ENCODE measurements around the gene BAIAP2. TPM values are rescaled to one million over a fixed set of nuclear protein-coding genes. Genes with fewer than 3 reads are reported as not detected.

The BAIAP2 gene
- total and polyA plus RNA-seq, 2 donors from 2014 or later, result 44.5 to 45.8 TPM

GRCh38 chr17:81137248-81137647 is 102.3 kb downstream of the BAIAP2 start:
- no peak for TF ChIP-seq CTCF (IDR thresholded peaks at IDR 0.05; ENCODE audit: borderline replicate concordance, extremely low read depth, insufficient read depth)
- no peaks in the 10 kb centered on the region for H3K27me3 ChIP-seq (ENCODE audit: control insufficient read depth, insufficient read depth, low read length)
- no peak overlapping the region for H3K27ac ChIP-seq (ENCODE audit: low read depth in 2 of 2, low read length in 2 of 2)
- no peak overlapping the region for H3K9ac ChIP-seq (ENCODE audit: low read length in 3 of 3)
- intact Hi-C loops (cut with DNase I), result no loop called here
- peaks cover 0 to 3% (median 0%) of the 10 kb centered on the region in 3 donors for H3K36me3 ChIP-seq (ENCODE audit: control insufficient read depth in 2 of 3, insufficient read depth in 3 of 3, low read length in 3 of 3)
- FAIRE-seq (no peak), DNase-seq (no peak)
- no peak overlapping the region for H3K4me3 ChIP-seq (ENCODE audit: low read length in 3 of 3)
- no peaks in the 10 kb centered on the region for H3K4me1 ChIP-seq (ENCODE audit: control insufficient read depth in 2 of 3, insufficient read depth in 2 of 3, low read depth in 1 of 3, low read length in 3 of 3)
- H3K9me3 ChIP-seq (ENCODE audit: control insufficient read depth in 2 of 3, insufficient read depth in 1 of 3, low read length in 3 of 3), result no peaks in the 10 kb centered on the region

- Histone ChIP-seq H3K9ac (ENCODE audit: low read length in 3 of 3) (no peak overlapping the region), H3K36me3 (ENCODE audit: control insufficient read depth in 2 of 3, insufficient read depth in 3 of 3, low read length in 3 of 3) (peaks cover 0 to 3% (median 0%) of the 10 kb centered on the region in 3 donors), H3K27me3 (ENCODE audit: control insufficient read depth, insufficient read depth, low read length) (no peaks in the 10 kb centered on the region), H3K27ac (ENCODE audit: low read depth in 2 of 2, low read length in 2 of 2) (no peak overlapping the region), H3K9me3 (ENCODE audit: control insufficient read depth in 2 of 3, insufficient read depth in 1 of 3, low read length in 3 of 3) (no peaks in the 10 kb centered on the region), H3K4me1 (ENCODE audit: control insufficient read depth in 2 of 3, insufficient read depth in 2 of 3, low read depth in 1 of 3, low read length in 3 of 3) (peaks cover 0 to 3% (median 0%) of the 10 kb centered on the region in 3 donors), H3K4me3 (ENCODE audit: low read length in 3 of 3) (no peak overlapping the region)
- DNase-seq, result no peak
- TF ChIP-seq CTCF (IDR thresholded peaks at IDR 0.05; ENCODE audit: borderline replicate concordance, extremely low read depth, insufficient read depth), result no peak
- FAIRE-seq, result no peak
- intact Hi-C loops (cut with DNase I), result no loop called here
These were observed 103.1 kb downstream of the BAIAP2 start for GRCh38 chr17:81138083-81138482.

GRCh38 chr17:81138500-81138899 is 103.5 kb downstream of the BAIAP2 start:
- no peak overlapping the region for H3K4me3 ChIP-seq (ENCODE audit: low read length in 3 of 3)
- no peaks in the 10 kb centered on the region for H3K9me3 ChIP-seq (ENCODE audit: control insufficient read depth in 2 of 3, insufficient read depth in 1 of 3, low read length in 3 of 3)
- peaks cover 0 to 3% (median 0%) of the 10 kb centered on the region in 3 donors for H3K4me1 ChIP-seq (ENCODE audit: control insufficient read depth in 2 of 3, insufficient read depth in 2 of 3, low read depth in 1 of 3, low read length in 3 of 3)
- no peak overlapping the region for H3K9ac ChIP-seq (ENCODE audit: low read length in 3 of 3)
- no peak for FAIRE-seq
- DNase-seq, result no peak
- H3K27ac ChIP-seq (ENCODE audit: low read depth in 2 of 2, low read length in 2 of 2), result no peak overlapping the region
- no peak for TF ChIP-seq CTCF (IDR thresholded peaks at IDR 0.05; ENCODE audit: borderline replicate concordance, extremely low read depth, insufficient read depth)
- intact Hi-C loops (cut with DNase I), result no loop called here
- no peaks in the 10 kb centered on the region for H3K27me3 ChIP-seq (ENCODE audit: control insufficient read depth, insufficient read depth, low read length)
- H3K36me3 ChIP-seq (ENCODE audit: control insufficient read depth in 2 of 3, insufficient read depth in 3 of 3, low read length in 3 of 3), result peaks cover 0 to 3% (median 0%) of the 10 kb centered on the region in 3 donors

GRCh38 chr17:81139428-81139827 is 104.5 kb downstream of the BAIAP2 start:
- Histone ChIP-seq H3K9me3 (ENCODE audit: control insufficient read depth in 2 of 3, insufficient read depth in 1 of 3, low read length in 3 of 3) (no peaks in the 10 kb centered on the region), H3K27ac (ENCODE audit: low read depth in 2 of 2, low read length in 2 of 2) (no peak overlapping the region), H3K4me1 (ENCODE audit: control insufficient read depth in 2 of 3, insufficient read depth in 2 of 3, low read depth in 1 of 3, low read length in 3 of 3) (peaks cover 0 to 3% (median 0%) of the 10 kb centered on the region in 3 donors), H3K9ac (ENCODE audit: low read length in 3 of 3) (no peak overlapping the region), H3K27me3 (ENCODE audit: control insufficient read depth, insufficient read depth, low read length) (no peaks in the 10 kb centered on the region), H3K36me3 (ENCODE audit: control insufficient read depth in 2 of 3, insufficient read depth in 3 of 3, low read length in 3 of 3) (peaks cover 0 to 3% (median 0%) of the 10 kb centered on the region in 3 donors), H3K4me3 (ENCODE audit: low read length in 3 of 3) (no peak overlapping the region)
- DNase-seq, result no peak
- intact Hi-C loops (cut with DNase I), result no loop called here
- no peak for FAIRE-seq
- TF ChIP-seq CTCF (IDR thresholded peaks at IDR 0.05; ENCODE audit: borderline replicate concordance, extremely low read depth, insufficient read depth), result no peak

All from kidney (tissue), 14 donors.